Liver (tissue), 9 donors: ENCODE measurements around the gene BCL10. TPM values are rescaled to one million over a fixed set of nuclear protein-coding genes. Genes with fewer than 3 reads are reported as not detected.

ENCODE experiments used
- DNase-seq: peaks from one replicate; pipeline ENCODE4 v3.0.0-alpha.2; 2017; ENCODE audit warnings: low spot score
- H3K27ac ChIP-seq, 2 donors: one replicate each; pipeline ENCODE4 v1.7.0; 2013; ENCODE audit warnings: inconsistent platforms in 2 of 2, low read length in 2 of 2, control low read depth in 1 of 2, low read depth in 1 of 2, mild to moderate bottlenecking in 1 of 2
- H3K27me3 ChIP-seq, 4 donors: one replicate each; pipeline versions ENCODE4 v1.6.1 to v1.7.0; 2013; ENCODE audit warnings: low read length in 3 of 4, inconsistent platforms in 1 of 4, mild to moderate bottlenecking in 1 of 4, moderate library complexity in 1 of 4; ENCODE audit not compliant: control insufficient read depth in 4 of 4, insufficient read depth in 4 of 4
- H3K36me3 ChIP-seq, 4 donors: one replicate each; pipeline versions ENCODE4 v1.6.1 to v1.7.0; 2013; ENCODE audit warnings: low read length in 3 of 4, mild to moderate bottlenecking in 3 of 4, low read depth in 1 of 4, moderate library complexity in 1 of 4; ENCODE audit not compliant: control insufficient read depth in 4 of 4, insufficient read depth in 3 of 4
- H3K4me1 ChIP-seq, 4 donors: one replicate each; pipeline versions ENCODE4 v1.6.1 to v1.7.0; 2013; ENCODE audit warnings: low read length in 3 of 4, mild to moderate bottlenecking in 3 of 4, moderate library complexity in 1 of 4; ENCODE audit not compliant: control insufficient read depth in 4 of 4, insufficient read depth in 4 of 4
- H3K4me3 ChIP-seq, 3 donors: one replicate each; pipeline versions ENCODE4 v1.6.1 to v1.7.0; 2013; ENCODE audit warnings: low read length in 3 of 3, control low read depth in 1 of 3, low read depth in 1 of 3, mild to moderate bottlenecking in 1 of 3
- H3K9ac ChIP-seq, 2 donors: one replicate each; pipeline ENCODE4 v1.7.0; 2013; ENCODE audit warnings: low read length in 2 of 2, mild to moderate bottlenecking in 2 of 2, moderate library complexity in 2 of 2, control low read depth in 1 of 2, low read depth in 1 of 2
- H3K9me3 ChIP-seq, 4 donors: one replicate each; pipeline versions ENCODE4 v1.6.1 to v1.7.0; 2013; ENCODE audit warnings: low read length in 3 of 4; ENCODE audit not compliant: control insufficient read depth in 4 of 4
- FOXA1 ChIP-seq: IDR thresholded peaks from 2 replicates; pipeline ENCODE4 v1.6.1; 2016; ENCODE audit warnings: antibody characterized with exemption
- GABPA ChIP-seq, 2 donors: IDR thresholded peaks in 1 of 2; conservative IDR thresholded peaks in 1 of 2; 2 replicates each; pipeline ENCODE4 v1.6.1; 2016; ENCODE audit warnings: antibody characterized with exemption in 2 of 2, mild to moderate bottlenecking in 1 of 2, moderate library complexity in 1 of 2
- HNF4G ChIP-seq: IDR thresholded peaks from 2 replicates; pipeline ENCODE4 v1.6.1; 2016; ENCODE audit warnings: antibody characterized with exemption
- JUND ChIP-seq, 2 donors: IDR thresholded peaks; 2 replicates each; pipeline ENCODE4 v1.6.1; 2016; ENCODE audit warnings: antibody characterized with exemption in 2 of 2
- SP1 ChIP-seq: IDR thresholded peaks from 2 replicates; pipeline ENCODE4 v1.6.1; 2018; ENCODE audit warnings: antibody characterized with exemption, mild to moderate bottlenecking
- WGBS: extraction: QIAGEN DNeasy Blood & Tissue Kit; methylation state at CpG from one replicate; pipeline ENCODE4 v1.1.7; 2013; 5-methylcytosine and 5-hydroxymethylcytosine counted together
- polyA plus RNA-seq, 2 donors: library from polyadenylated mRNA; stranded (reverse) in 1 of 2; unstranded in 1 of 2; fragments of 200-250 nt in 1 of 2; fragments of >200 nt in 1 of 2; fragmentation: Nextera tagmentation in 1 of 2; extraction: Ambion mirVana in 1 of 2; gene quantifications; one replicate each; pipeline versions ENCODE4 v1.2.1 to v1.2.3, GENCODE V29; 2013 to 2015
- total RNA-seq, 2 donors: library from RNA; depleted of rRNA; stranded (reverse); fragments of >200 nt; gene quantifications; one replicate each; pipeline ENCODE4 v1.2.3, GENCODE V29; 2014
- TF ChIP-seq, protein P1 (sequence below): fragments of 150-350 bp; IDR thresholded peaks from 2 replicates; pipeline ENCODE4 v1.5.1; 2017; ENCODE audit warnings: improper control_type of control experiment, low read depth, low read length; ENCODE audit not compliant: missing input control
- TF ChIP-seq, protein P2 (sequence below): IDR thresholded peaks from 2 replicates; pipeline ENCODE4 v1.6.1; 2016; ENCODE audit warnings: antibody characterized with exemption, mild to moderate bottlenecking
- TF ChIP-seq, protein P3 (sequence below): IDR thresholded peaks from 2 replicates; pipeline ENCODE4 v1.6.1; 2016; ENCODE audit warnings: antibody characterized with exemption
- TF ChIP-seq, protein P4 (sequence below): IDR thresholded peaks from 2 replicates; pipeline ENCODE4 v1.6.1; 2016; ENCODE audit warnings: antibody characterized with exemption
- donor health status: healthy.
- donor health status: healthy.
- donor health status: healthy.
- donor health status: healthy.
- donor health status: healthy.

Gene BCL10
- total and polyA plus RNA-seq, 4 donors, result 3.1 to 8.9 (median 7.5) TPM

DNA sequence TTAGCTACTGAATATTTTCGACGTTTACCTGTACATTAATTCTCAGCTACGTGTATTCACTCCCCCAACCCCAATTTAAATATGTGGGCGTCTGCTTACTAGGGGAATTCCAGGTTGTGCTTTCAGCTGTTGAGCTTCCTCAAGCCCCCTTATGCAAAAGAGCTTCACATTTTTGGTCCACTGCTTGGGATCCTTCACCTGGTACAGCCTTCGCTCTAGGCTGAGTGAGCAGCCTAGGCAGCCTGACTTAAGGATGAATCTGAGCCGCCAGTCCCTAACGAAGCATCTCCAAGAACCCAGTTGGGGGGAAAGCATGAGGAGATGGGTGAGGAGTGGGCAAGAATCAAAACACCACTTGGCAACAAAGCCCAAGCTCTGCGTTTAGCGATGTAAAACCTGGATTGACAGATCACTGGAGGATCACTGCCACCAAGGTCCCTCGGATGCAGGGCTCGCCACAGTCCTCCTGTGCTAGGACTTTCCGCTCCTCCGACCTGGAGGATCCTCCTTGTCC is 674 bp downstream of the BCL10 start:
- no peak for DNase-seq
- 2% methylated on average over 13 of the region's 13 CpGs for WGBS
- peak overlapping the region; percentile 90 to 92 for H3K27ac ChIP-seq
- peaks cover 0 to 35% (median 18%) of the 10 kb centered on the region in 4 donors for H3K4me1 ChIP-seq
- H3K27me3 ChIP-seq, result no peaks in the 10 kb centered on the region
- no peaks in the 10 kb centered on the region for H3K9me3 ChIP-seq
- peak overlapping the region; percentile 85 to 96 for H3K9ac ChIP-seq
- TF ChIP-seq, protein P1, sequence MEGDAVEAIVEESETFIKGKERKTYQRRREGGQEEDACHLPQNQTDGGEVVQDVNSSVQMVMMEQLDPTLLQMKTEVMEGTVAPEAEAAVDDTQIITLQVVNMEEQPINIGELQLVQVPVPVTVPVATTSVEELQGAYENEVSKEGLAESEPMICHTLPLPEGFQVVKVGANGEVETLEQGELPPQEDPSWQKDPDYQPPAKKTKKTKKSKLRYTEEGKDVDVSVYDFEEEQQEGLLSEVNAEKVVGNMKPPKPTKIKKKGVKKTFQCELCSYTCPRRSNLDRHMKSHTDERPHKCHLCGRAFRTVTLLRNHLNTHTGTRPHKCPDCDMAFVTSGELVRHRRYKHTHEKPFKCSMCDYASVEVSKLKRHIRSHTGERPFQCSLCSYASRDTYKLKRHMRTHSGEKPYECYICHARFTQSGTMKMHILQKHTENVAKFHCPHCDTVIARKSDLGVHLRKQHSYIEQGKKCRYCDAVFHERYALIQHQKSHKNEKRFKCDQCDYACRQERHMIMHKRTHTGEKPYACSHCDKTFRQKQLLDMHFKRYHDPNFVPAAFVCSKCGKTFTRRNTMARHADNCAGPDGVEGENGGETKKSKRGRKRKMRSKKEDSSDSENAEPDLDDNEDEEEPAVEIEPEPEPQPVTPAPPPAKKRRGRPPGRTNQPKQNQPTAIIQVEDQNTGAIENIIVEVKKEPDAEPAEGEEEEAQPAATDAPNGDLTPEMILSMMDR, result no peak
- peak overlapping the region; percentile 80 to 97 (median 95) for H3K4me3 ChIP-seq
- no peaks in the 10 kb centered on the region for H3K36me3 ChIP-seq

DNA sequence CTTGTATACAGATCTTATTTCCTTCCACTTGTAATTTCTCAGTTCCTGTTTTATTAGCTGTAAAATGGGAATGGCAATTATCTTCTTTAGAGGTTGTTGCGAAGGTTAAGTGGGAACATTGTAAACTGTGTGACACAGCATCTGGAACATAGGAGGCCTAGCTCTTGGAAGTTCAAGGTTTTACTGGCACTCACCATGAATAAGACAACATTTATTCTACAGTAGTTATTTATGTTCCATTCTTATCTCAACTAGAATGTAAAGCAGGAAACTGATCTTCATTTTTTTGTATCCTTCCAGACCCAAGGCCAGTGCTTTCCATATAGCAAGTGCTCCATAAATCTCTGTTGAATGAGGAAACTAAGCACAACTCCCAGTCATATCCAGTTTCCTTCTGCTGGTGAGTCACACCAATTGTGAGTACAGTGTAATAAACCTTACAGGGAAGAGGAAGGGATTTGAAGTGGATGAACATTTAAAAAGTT is 1.4 kb downstream of the BCL10 start:
- 66% methylated on average over 1 of the region's 1 CpG for WGBS
- no peaks in the 10 kb centered on the region for H3K27me3 ChIP-seq
- H3K9ac ChIP-seq, result peak overlapping the region in 1 of 2 donors; percentile 96
- H3K27ac ChIP-seq, result peak overlapping the region; percentile 23 to 90
- no peak for DNase-seq
- H3K9me3 ChIP-seq, result no peaks in the 10 kb centered on the region
- H3K4me1 ChIP-seq, result peaks cover 1 to 35% (median 22%) of the 10 kb centered on the region in 4 donors
- H3K36me3 ChIP-seq, result peaks cover 0 to 4% (median 0%) of the 10 kb centered on the region in 4 donors
- peak overlapping the region in 2 of 3 donors; percentile 80 to 95 for H3K4me3 ChIP-seq
- TF ChIP-seq JUND (IDR thresholded peaks at IDR 0.05), result peak in 1 of 2 donors; percentile 32
- TF ChIP-seq, protein P2, sequence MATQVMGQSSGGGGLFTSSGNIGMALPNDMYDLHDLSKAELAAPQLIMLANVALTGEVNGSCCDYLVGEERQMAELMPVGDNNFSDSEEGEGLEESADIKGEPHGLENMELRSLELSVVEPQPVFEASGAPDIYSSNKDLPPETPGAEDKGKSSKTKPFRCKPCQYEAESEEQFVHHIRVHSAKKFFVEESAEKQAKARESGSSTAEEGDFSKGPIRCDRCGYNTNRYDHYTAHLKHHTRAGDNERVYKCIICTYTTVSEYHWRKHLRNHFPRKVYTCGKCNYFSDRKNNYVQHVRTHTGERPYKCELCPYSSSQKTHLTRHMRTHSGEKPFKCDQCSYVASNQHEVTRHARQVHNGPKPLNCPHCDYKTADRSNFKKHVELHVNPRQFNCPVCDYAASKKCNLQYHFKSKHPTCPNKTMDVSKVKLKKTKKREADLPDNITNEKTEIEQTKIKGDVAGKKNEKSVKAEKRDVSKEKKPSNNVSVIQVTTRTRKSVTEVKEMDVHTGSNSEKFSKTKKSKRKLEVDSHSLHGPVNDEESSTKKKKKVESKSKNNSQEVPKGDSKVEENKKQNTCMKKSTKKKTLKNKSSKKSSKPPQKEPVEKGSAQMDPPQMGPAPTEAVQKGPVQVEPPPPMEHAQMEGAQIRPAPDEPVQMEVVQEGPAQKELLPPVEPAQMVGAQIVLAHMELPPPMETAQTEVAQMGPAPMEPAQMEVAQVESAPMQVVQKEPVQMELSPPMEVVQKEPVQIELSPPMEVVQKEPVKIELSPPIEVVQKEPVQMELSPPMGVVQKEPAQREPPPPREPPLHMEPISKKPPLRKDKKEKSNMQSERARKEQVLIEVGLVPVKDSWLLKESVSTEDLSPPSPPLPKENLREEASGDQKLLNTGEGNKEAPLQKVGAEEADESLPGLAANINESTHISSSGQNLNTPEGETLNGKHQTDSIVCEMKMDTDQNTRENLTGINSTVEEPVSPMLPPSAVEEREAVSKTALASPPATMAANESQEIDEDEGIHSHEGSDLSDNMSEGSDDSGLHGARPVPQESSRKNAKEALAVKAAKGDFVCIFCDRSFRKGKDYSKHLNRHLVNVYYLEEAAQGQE, result no peak

DNA sequence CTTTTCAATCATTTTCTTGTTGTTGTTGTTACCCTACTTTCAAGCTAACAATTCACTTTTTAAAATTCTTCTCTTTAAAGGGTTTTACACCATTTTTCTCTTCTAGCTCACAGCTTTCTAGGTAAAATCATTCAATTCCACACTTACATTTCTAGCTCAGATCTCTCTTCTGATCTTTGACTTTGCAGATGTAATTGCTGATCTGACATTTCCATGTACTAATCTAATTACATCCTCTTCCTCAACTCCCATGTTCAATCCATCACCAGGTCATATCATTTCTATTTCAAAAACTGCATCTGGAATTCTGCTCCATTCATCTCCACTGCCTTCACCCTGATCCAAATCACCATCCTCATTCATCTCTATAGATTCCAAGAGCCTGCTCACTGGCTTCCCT is 3.0 kb downstream of the BCL10 start:
- Histone ChIP-seq H3K27me3 (no peaks in the 10 kb centered on the region), H3K9me3 (no peaks in the 10 kb centered on the region), H3K27ac (no peak overlapping the region), H3K4me3 (no peak overlapping the region), H3K4me1 (peaks cover 7 to 48% (median 32%) of the 10 kb centered on the region in 4 donors), H3K36me3 (peaks cover 0 to 10% (median 5%) of the 10 kb centered on the region in 4 donors), H3K9ac (no peak overlapping the region)
- no peak for DNase-seq
- TF ChIP-seq, protein P3, sequence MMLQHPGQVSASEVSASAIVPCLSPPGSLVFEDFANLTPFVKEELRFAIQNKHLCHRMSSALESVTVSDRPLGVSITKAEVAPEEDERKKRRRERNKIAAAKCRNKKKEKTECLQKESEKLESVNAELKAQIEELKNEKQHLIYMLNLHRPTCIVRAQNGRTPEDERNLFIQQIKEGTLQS, result no peak
- TF ChIP-seq, protein P4, sequence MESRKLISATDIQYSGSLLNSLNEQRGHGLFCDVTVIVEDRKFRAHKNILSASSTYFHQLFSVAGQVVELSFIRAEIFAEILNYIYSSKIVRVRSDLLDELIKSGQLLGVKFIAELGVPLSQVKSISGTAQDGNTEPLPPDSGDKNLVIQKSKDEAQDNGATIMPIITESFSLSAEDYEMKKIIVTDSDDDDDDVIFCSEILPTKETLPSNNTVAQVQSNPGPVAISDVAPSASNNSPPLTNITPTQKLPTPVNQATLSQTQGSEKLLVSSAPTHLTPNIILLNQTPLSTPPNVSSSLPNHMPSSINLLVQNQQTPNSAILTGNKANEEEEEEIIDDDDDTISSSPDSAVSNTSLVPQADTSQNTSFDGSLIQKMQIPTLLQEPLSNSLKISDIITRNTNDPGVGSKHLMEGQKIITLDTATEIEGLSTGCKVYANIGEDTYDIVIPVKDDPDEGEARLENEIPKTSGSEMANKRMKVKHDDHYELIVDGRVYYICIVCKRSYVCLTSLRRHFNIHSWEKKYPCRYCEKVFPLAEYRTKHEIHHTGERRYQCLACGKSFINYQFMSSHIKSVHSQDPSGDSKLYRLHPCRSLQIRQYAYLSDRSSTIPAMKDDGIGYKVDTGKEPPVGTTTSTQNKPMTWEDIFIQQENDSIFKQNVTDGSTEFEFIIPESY, result no peak
- TF ChIP-seq FOXA1 (no peak), GABPA (IDR thresholded peaks at IDR 0.05 in 1 of 2, conservative IDR thresholded peaks at IDR 0.05 in 1 of 2) (no peak), SP1 (no peak), HNF4G (no peak)
